ENCODE results near the gene IRX2.

Gene IRX2

GRCh38 chr5:2756211-2757152 is 5.0 kb upstream of the IRX2 start:
- peak; percentile 81 for DNase-seq (ENCODE audit: low spot score)

GRCh38 chr5:2755681-2756171 is 4.2 kb upstream of the IRX2 start:
- peak; percentile 55 for DNase-seq (ENCODE audit: low spot score)

GRCh38 chr5:2755076-2755680 is 3.7 kb upstream of the IRX2 start:
- DNase-seq (ENCODE audit: low spot score) = peak; percentile 84

- DNase-seq (ENCODE audit: low spot score) = peak; percentile 70
Measured at GRCh38 chr5:2754581-2755075, 3.2 kb upstream of the IRX2 start.

GRCh38 chr5:2753452-2754420 is 2.3 kb upstream of the IRX2 start:
- DNase-seq (ENCODE audit: low spot score) = peak; percentile 58

- DNase-seq (ENCODE audit: low spot score) = peak; percentile 74
Measured at GRCh38 chr5:2752821-2753439, 1.5 kb upstream of the IRX2 start.

- no peak for DNase-seq (ENCODE audit: low spot score)
Measured at GRCh38 chr5:2752059-2752820, 763 bp upstream of the IRX2 start.

GRCh38 chr5:2750758-2751464 is 566 bp downstream of the IRX2 start:
- peak; percentile 67 for DNase-seq (ENCODE audit: low spot score)

- DNase-seq (ENCODE audit: low spot score) = peak; percentile 68
Measured at GRCh38 chr5:2750026-2750757, 1.3 kb downstream of the IRX2 start.

- DNase-seq (ENCODE audit: low spot score) = no peak
Measured at GRCh38 chr5:2749514-2750025, 1.9 kb downstream of the IRX2 start.

- DNase-seq (ENCODE audit: low spot score) = peak; percentile 57
Measured at GRCh38 chr5:2748861-2749513, 2.5 kb downstream of the IRX2 start.

GRCh38 chr5:2748179-2748860 is 3.2 kb downstream of the IRX2 start:
- DNase-seq (ENCODE audit: low spot score) = no peak

- no peak for DNase-seq (ENCODE audit: low spot score)
Measured at GRCh38 chr5:2747363-2748162, 3.9 kb downstream of the IRX2 start.

- no peak for DNase-seq (ENCODE audit: low spot score)
Measured at GRCh38 chr5:2746561-2747032, 4.9 kb downstream of the IRX2 start.

GRCh38 chr5:2744485-2744884 is 7.0 kb downstream of the IRX2 start:
- DNase-seq (ENCODE audit: low spot score) = no peak

- peak; percentile 68 for DNase-seq (ENCODE audit: low spot score)
Measured at GRCh38 chr5:2742921-2743679, 8.4 kb downstream of the IRX2 start.
